ENCODE data around the gene ARHGAP24.

Gene ARHGAP24

GRCh38 chr4:85632981-85633380 is 158.0 kb downstream of the ARHGAP24 start:
- DNase-seq (ENCODE audit: extremely low read depth, low read depth): no peak
- no peak for TF ChIP-seq CTCF (IDR thresholded peaks at IDR 0.05; ENCODE audit: low read depth, low read length)

- no peak for TF ChIP-seq CTCF (IDR thresholded peaks at IDR 0.05; ENCODE audit: low read depth, low read length)
- no peak for DNase-seq (ENCODE audit: extremely low read depth, low read depth)
Measured at GRCh38 chr4:85637778-85638177, 162.8 kb downstream of the ARHGAP24 start.

GRCh38 chr4:85639946-85640345 is 165.0 kb downstream of the ARHGAP24 start:
- no peak for TF ChIP-seq CTCF (IDR thresholded peaks at IDR 0.05; ENCODE audit: low read depth, low read length)

GRCh38 chr4:85642356-85643100 is 167.6 kb downstream of the ARHGAP24 start:
- no peak for DNase-seq (ENCODE audit: extremely low read depth, low read depth)
- no peak for TF ChIP-seq CTCF (IDR thresholded peaks at IDR 0.05; ENCODE audit: low read depth, low read length)

More at GRCh38 chr4:85639946-85640345, 165.0 kb downstream of the ARHGAP24 start:
- DNase-seq (ENCODE audit: extremely low read depth, low read depth): no peak

- no peak for DNase-seq (ENCODE audit: extremely low read depth, low read depth)
- no peak for TF ChIP-seq CTCF (IDR thresholded peaks at IDR 0.05; ENCODE audit: low read depth, low read length)
Measured at GRCh38 chr4:85644061-85644460, 169.1 kb downstream of the ARHGAP24 start.

- no peak for DNase-seq (ENCODE audit: extremely low read depth, low read depth)
- no peak for TF ChIP-seq CTCF (IDR thresholded peaks at IDR 0.05; ENCODE audit: low read depth, low read length)
Measured at GRCh38 chr4:85650908-85651307, 176.0 kb downstream of the ARHGAP24 start.

GRCh38 chr4:85656759-85657505 is 182.0 kb downstream of the ARHGAP24 start:
- TF ChIP-seq CTCF (IDR thresholded peaks at IDR 0.05; ENCODE audit: low read depth, low read length): no peak

More at GRCh38 chr4:85656759-85657505, 182.0 kb downstream of the ARHGAP24 start:
- DNase-seq (ENCODE audit: extremely low read depth, low read depth): no peak
